Naive thymus-derived CD4-positive, alpha-beta T cell (primary cell): ENCODE results near the gene THEMIS2. TPM values are rescaled to one million over a fixed set of nuclear protein-coding genes. Genes with fewer than 3 reads are reported as not detected.

Experiments used
- ATAC-seq: fragments of 150-1000 bp; cut with Tn5 transposase; 2 replicates; pipeline ENCODE4 v1.10.0; 2021; ENCODE audit warnings: mild to moderate bottlenecking, moderate library complexity
- CTCF ChIA-PET: fragments of 350-600 bp; sonication (Branson Sonifier 250); formaldehyde crosslinking; loops from one replicate; lab custom pipeline; 2021; ENCODE audit warnings: antibody characterized with exemption; lab: Charles Lee
- POLR2A ChIA-PET: fragments of 350-600 bp; sonication (Branson Sonifier 250); formaldehyde crosslinking; loops from one replicate; lab custom pipeline; 2021; ENCODE audit warnings: antibody characterized with exemption, inconsistent platforms; lab: Charles Lee
- DNase-seq, 9 donors: peaks; one replicate each; pipeline versions ENCODE4 v3.0.0 to v3.0.0-alpha.2; 2020 to 2022; ENCODE audit warnings: mixed read lengths in 1 of 9
- H3K27ac ChIP-seq: one replicate; pipeline ENCODE4 v1.7.0; 2013; ENCODE audit warnings: mild to moderate bottlenecking, low read depth, low read length, moderate library complexity
- H3K27me3 ChIP-seq, 2 donors: one replicate each; pipeline ENCODE4 v1.7.0; 2013; ENCODE audit warnings: low read length in 2 of 2, mild to moderate bottlenecking in 2 of 2, moderate library complexity in 2 of 2; ENCODE audit not compliant: control insufficient read depth in 2 of 2, insufficient read depth in 2 of 2
- H3K36me3 ChIP-seq, 3 experiments: 1 replicate in 2 of 3; 2 replicates in 1 of 3; pipeline ENCODE4 v1.7.0; 2013; ENCODE audit warnings: low read length in 3 of 3, mild to moderate bottlenecking in 3 of 3, moderate library complexity in 1 of 3; ENCODE audit not compliant: insufficient read depth in 3 of 3, control insufficient read depth in 2 of 3
- H3K4me1 ChIP-seq, 2 donors: one replicate each; pipeline ENCODE4 v1.7.0; 2013; ENCODE audit warnings: low read length in 2 of 2, mild to moderate bottlenecking in 2 of 2, moderate library complexity in 1 of 2; ENCODE audit not compliant: control insufficient read depth in 2 of 2, insufficient read depth in 2 of 2
- H3K4me3 ChIP-seq: 2 replicates; pipeline ENCODE4 v1.7.0; 2013; ENCODE audit warnings: mild to moderate bottlenecking, low read length
- H3K9me3 ChIP-seq, 3 experiments: 1 replicate in 2 of 3; 2 replicates in 1 of 3; pipeline ENCODE4 v1.7.0; 2013; ENCODE audit warnings: low read length in 3 of 3; ENCODE audit not compliant: control insufficient read depth in 2 of 3
- H3K27ac Mint-ChIP-seq, 9 donors: one replicate each; pipeline ENCODE4 v1.8.0; 2020 to 2022; ENCODE audit warnings: mixed read lengths in 9 of 9, mild to moderate bottlenecking in 8 of 9, moderate library complexity in 5 of 9, inconsistent platforms in 2 of 9
- H3K27me3 Mint-ChIP-seq, 5 donors: one replicate each; pipeline ENCODE4 v1.8.0; 2021 to 2022; ENCODE audit warnings: mixed read lengths in 5 of 5, mild to moderate bottlenecking in 1 of 5
- H3K36me3 Mint-ChIP-seq, 5 donors: one replicate each; pipeline ENCODE4 v1.8.0; 2020 to 2022; ENCODE audit warnings: mixed read lengths in 5 of 5, mild to moderate bottlenecking in 3 of 5, inconsistent platforms in 1 of 5
- H3K4me1 Mint-ChIP-seq, 7 donors: one replicate each; pipeline ENCODE4 v1.8.0; 2020 to 2022; ENCODE audit warnings: mixed read lengths in 7 of 7, mild to moderate bottlenecking in 3 of 7, inconsistent platforms in 1 of 7
- H3K4me3 Mint-ChIP-seq, 10 donors: one replicate each; pipeline ENCODE4 v1.8.0; 2020 to 2022; ENCODE audit warnings: mild to moderate bottlenecking in 10 of 10, mixed read lengths in 10 of 10, moderate library complexity in 6 of 10, inconsistent platforms in 2 of 10
- H3K9me3 Mint-ChIP-seq, 11 donors: one replicate each; pipeline ENCODE4 v1.8.0; 2020 to 2022; ENCODE audit warnings: mixed read lengths in 11 of 11, mild to moderate bottlenecking in 4 of 11, inconsistent platforms in 1 of 11, moderate library complexity in 1 of 11
- intact Hi-C, 2 donors: fragments of 100-400 bp; cut with micrococcal nuclease; formaldehyde crosslinking; loops; one replicate each; pipeline ENCODE4 v1.15.1; 2023
- polyA plus RNA-seq, 2 donors: library from polyadenylated mRNA; unstranded; fragments of 300-500 nt; fragmentation: Illumina TruSeq; gene quantifications; one replicate each; pipeline ENCODE4 v1.2.3, GENCODE V29; 2021
- total RNA-seq, 6 experiments: library from RNA in 5 of 6; stranded (reverse) in 5 of 6; gene quantifications; 1 replicate in 5 of 6; 2 replicates in 1 of 6; pipeline ENCODE4 v1.2.3 and lab custom pipeline; 2021 to 2026

The THEMIS2 gene
- total and polyA plus RNA-seq, 7 experiments from 2014 or later = 24.8 to 234 (median 72.3) TPM

DNA sequence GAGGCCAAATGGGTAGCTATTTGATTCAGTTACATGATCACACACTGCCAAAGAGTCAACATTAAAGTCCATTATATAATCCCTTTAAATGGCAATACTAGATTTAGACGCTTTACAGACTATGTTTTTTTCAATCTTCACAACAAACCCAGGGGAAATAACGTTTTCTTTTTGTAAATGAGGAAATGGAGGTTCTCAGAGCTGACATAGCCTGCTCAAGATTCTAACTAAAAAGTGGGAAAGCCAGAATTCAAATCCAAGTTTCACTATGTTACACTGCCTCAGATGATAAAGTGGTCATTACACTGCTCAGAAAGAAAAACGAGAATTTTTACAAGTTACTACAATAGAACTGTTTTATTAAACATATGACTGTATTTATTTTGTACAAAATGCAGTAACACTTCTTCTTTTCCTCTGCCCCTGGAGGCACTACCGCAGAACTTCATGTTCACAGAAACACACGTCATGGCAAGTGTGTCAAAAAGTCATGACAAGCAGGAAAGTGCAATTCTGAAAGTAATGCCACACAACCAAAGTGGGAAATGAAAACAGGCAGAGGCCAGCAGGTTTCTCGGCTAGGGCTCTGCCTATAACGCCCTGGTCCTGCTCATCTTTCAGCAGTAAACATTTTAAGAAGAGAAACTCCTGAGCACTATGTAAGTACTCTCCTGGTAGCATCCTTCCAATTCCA is 19.0 kb downstream of the THEMIS2 start:
- Histone ChIP-seq H3K4me1 (peaks cover 29 to 40% of the 10 kb centered on the region in 2 donors), H3K4me3 (no peak overlapping the region), H3K9me3 (no peaks in the 10 kb centered on the region), H3K27me3 (no peaks in the 10 kb centered on the region), H3K27ac (peak overlapping the region; percentile 58), H3K36me3 (peaks cover 0 to 59% (median 35%) of the 10 kb centered on the region in 3 experiments)
- intact Hi-C loops = loop anchor here (1.0 to 5.0 kb wide), 3 partner anchors 22 to 34 kb away; no protein-coding TSS in a partner anchor
- DNase-seq (peak in 6 of 9 donors; percentile 16 to 59 (median 38)), ATAC-seq (peak; percentile 78)
- Mint-ChIP-seq H3K4me3 (peak overlapping the region in 9 of 10 donors; percentile 8 to 69 (median 42)), H3K4me1 (peaks cover 27 to 78% (median 64%) of the 10 kb centered on the region in 7 donors), H3K9me3 (no peaks in the 10 kb centered on the region), H3K36me3 (peaks cover 11 to 62% (median 44%) of the 10 kb centered on the region in 5 donors), H3K27ac (peak overlapping the region; percentile 33 to 96 (median 88)), H3K27me3 (no peaks in the 10 kb centered on the region)
- ChIA-PET POLR2A (interaction anchor here (0.8 to 2.2 kb wide), 3 partner anchors 16 to 68 kb away, joined by 3 to 10 read pairs (median 3); partner anchors contain the start of genes THEMIS2 and XKR8), CTCF (interaction anchor here (0.8 to 0.9 kb wide), 2 partner anchors 12 to 49 kb away, joined by 3 read pairs; no protein-coding TSS in a partner anchor)

DNA sequence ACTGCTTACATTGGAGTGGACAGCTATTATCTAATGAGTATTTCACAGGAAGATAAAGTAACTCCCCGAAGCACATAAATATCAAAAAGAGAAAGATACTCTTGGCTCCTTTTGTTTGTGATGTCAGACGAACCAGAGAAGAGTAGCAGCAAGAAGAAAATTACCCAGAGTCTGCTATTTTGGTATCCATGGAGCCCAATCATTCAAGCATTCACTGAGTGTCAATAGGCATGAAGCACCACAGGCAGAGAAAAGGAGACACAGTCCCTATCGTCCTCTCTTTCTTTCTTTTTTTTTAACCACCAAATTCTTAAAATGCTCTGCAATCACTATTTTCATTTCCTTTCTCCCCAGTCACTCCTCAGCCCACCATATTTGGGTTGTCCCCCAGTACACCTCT is 22.2 kb downstream of the THEMIS2 start:
- H3K36me3 ChIP-seq = peaks cover 0 to 75% (median 45%) of the 10 kb centered on the region in 3 experiments
- CTCF ChIA-PET = interaction anchor here (0.8 kb wide), 1 partner anchor 46 kb away, joined by 3 read pairs; no protein-coding TSS in a partner anchor

DNA sequence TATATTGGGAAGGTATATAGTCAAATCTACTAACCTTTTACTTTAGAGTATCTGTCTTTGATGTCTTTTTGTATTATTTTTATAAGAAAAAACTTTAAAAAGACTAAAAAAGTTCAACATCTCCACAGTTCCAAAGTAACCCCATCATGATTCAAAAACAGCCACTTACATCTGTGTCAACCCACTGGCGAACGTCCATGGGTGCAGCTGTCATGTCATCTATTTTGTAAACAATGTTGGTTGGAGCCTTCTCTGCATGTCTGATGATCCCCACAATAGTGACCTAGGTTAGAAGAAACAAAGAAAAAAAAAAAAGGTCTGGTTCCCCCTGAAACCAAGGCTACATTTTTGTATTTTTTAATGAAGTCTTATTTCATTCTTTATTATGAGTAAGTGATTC is 34.4 kb downstream of the THEMIS2 start:
- no peaks in the 10 kb centered on the region for H3K27me3 ChIP-seq
- H3K36me3 Mint-ChIP-seq = peaks cover 8 to 41% (median 18%) of the 10 kb centered on the region in 5 donors
- no peak for ATAC-seq
- peak overlapping the region in 1 of 9 donors; percentile 51 for H3K27ac Mint-ChIP-seq
- H3K27ac ChIP-seq = peak overlapping the region; percentile 4
- H3K9me3 ChIP-seq = no peaks in the 10 kb centered on the region
- peaks cover 0 to 19% (median 11%) of the 10 kb centered on the region in 7 donors for H3K4me1 Mint-ChIP-seq
- peaks cover 9 to 85% (median 13%) of the 10 kb centered on the region in 3 experiments for H3K36me3 ChIP-seq
- intact Hi-C loops = no loop called here
- H3K4me3 Mint-ChIP-seq = no peak overlapping the region
- H3K9me3 Mint-ChIP-seq = no peaks in the 10 kb centered on the region
- no peak overlapping the region for H3K4me3 ChIP-seq
- H3K4me1 ChIP-seq = no peaks in the 10 kb centered on the region
- ChIA-PET CTCF (no interaction called here), POLR2A (no interaction called here)
- no peak for DNase-seq
- no peaks in the 10 kb centered on the region for H3K27me3 Mint-ChIP-seq

More for the DNA sequence above, 22.2 kb downstream of the THEMIS2 start:
- H3K4me3 Mint-ChIP-seq = no peak overlapping the region
- DNase-seq = no peak
- no peaks in the 10 kb centered on the region for H3K9me3 ChIP-seq
- H3K27me3 ChIP-seq = no peaks in the 10 kb centered on the region
- no peaks in the 10 kb centered on the region for H3K27me3 Mint-ChIP-seq
- POLR2A ChIA-PET = interaction anchor here (0.5 to 1.0 kb wide), 3 partner anchors 13 to 484 kb away, joined by 3 read pairs; partner anchors contain the start of gene THEMIS2
- no peak overlapping the region for H3K27ac ChIP-seq
- no peaks in the 10 kb centered on the region for H3K9me3 Mint-ChIP-seq
- ATAC-seq = no peak
- H3K4me1 Mint-ChIP-seq = peaks cover 13 to 48% (median 37%) of the 10 kb centered on the region in 7 donors
- H3K27ac Mint-ChIP-seq = peak overlapping the region in 8 of 9 donors; percentile 12 to 94 (median 70)
- peaks cover 13 to 15% of the 10 kb centered on the region in 2 donors for H3K4me1 ChIP-seq
- intact Hi-C loops = loop anchor here in 1 of 2 donors (5.0 kb wide), 1 partner anchor 37 kb away; no protein-coding TSS in a partner anchor
- H3K36me3 Mint-ChIP-seq = peaks cover 15 to 55% (median 35%) of the 10 kb centered on the region in 5 donors
- H3K4me3 ChIP-seq = no peak overlapping the region

DNA sequence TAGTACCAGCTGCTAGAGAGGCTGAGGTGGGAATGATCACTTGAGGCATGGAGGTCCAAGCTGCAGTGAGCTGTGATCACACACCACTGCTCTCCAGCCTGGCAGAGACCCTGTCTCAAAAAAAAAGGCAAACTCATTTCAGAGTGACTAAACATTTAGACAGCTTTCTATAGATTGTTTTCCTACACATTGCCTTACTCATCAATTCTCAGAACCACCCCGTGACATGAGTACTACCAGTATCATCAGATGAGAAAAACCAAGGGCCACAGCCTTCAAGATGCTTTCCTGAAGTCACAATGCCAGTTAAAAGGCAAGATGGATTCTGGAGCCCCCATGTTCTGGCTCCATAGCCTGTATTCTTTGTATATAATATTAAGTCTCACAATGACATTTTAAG is 40.1 kb downstream of the THEMIS2 start:
- Mint-ChIP-seq H3K4me3 (peak overlapping the region; percentile 19 to 65 (median 34)), H3K4me1 (peaks cover 0 to 35% (median 26%) of the 10 kb centered on the region in 7 donors), H3K27me3 (peaks cover 0 to 5% (median 0%) of the 10 kb centered on the region in 5 donors), H3K36me3 (peaks cover 2 to 27% (median 8%) of the 10 kb centered on the region in 5 donors), H3K27ac (peak overlapping the region in 7 of 9 donors; percentile 14 to 76 (median 43)), H3K9me3 (peaks cover 0 to 4% (median 0%) of the 10 kb centered on the region in 11 donors)
- Histone ChIP-seq H3K27me3 (no peaks in the 10 kb centered on the region), H3K36me3 (peaks cover 0 to 49% (median 4%) of the 10 kb centered on the region in 3 experiments), H3K4me1 (peaks cover 0 to 5% of the 10 kb centered on the region in 2 donors), H3K27ac (no peak overlapping the region), H3K4me3 (no peak overlapping the region), H3K9me3 (no peaks in the 10 kb centered on the region)
- no peak for DNase-seq
- intact Hi-C loops = no loop called here
- CTCF ChIA-PET = no interaction called here
- ATAC-seq = no peak
- POLR2A ChIA-PET = interaction anchor here (0.6 kb wide), 1 partner anchor 10 kb away, joined by 3 read pairs; no protein-coding TSS in a partner anchor

DNA sequence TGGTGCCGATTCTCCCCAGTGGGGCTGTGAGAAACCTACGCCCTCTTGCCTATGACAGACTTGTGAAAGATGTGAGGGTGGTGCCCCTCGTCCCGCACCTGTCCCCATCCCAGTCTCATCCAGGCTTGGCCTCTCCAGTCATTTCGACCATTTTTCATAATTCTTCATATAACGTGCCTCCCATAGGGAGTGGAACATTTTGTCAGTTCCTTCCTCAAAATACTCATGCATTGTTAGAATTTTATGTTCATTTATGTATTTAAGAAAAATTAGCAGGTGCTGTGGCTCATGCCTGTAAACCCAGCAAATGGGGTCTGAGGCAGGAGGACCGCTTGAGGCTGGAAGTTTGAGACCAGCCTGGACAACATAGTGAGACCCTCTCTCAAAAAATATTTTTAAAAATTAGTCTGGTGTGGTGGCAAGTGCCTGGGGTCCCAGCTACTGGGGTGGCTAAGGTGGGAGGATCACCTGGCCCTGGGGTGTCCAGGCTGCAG is 42.8 kb downstream of the THEMIS2 start:
- CTCF ChIA-PET = interaction anchor here (0.6 kb wide), 1 partner anchor 25 kb away, joined by 5 read pairs; no protein-coding TSS in a partner anchor
- H3K36me3 Mint-ChIP-seq = peaks cover 0 to 18% (median 6%) of the 10 kb centered on the region in 5 donors
- H3K9me3 Mint-ChIP-seq = peaks cover 0 to 4% (median 0%) of the 10 kb centered on the region in 11 donors
- ATAC-seq (no peak), DNase-seq (no peak)
- peaks cover 0 to 27% (median 23%) of the 10 kb centered on the region in 7 donors for H3K4me1 Mint-ChIP-seq
- POLR2A ChIA-PET = no interaction called here
- Histone ChIP-seq H3K27me3 (no peaks in the 10 kb centered on the region), H3K4me1 (peaks cover 0 to 5% of the 10 kb centered on the region in 2 donors), H3K36me3 (peaks cover 0 to 26% (median 0%) of the 10 kb centered on the region in 3 experiments), H3K4me3 (peak overlapping the region; percentile 92), H3K9me3 (no peaks in the 10 kb centered on the region), H3K27ac (peak overlapping the region; percentile 91)
- H3K4me3 Mint-ChIP-seq = peak overlapping the region; percentile 95 to 100 (median 99)
- peaks cover 0 to 21% (median 0%) of the 10 kb centered on the region in 5 donors for H3K27me3 Mint-ChIP-seq
- peak overlapping the region; percentile 95 to 100 (median 99) for H3K27ac Mint-ChIP-seq
- intact Hi-C loops = no loop called here

DNA sequence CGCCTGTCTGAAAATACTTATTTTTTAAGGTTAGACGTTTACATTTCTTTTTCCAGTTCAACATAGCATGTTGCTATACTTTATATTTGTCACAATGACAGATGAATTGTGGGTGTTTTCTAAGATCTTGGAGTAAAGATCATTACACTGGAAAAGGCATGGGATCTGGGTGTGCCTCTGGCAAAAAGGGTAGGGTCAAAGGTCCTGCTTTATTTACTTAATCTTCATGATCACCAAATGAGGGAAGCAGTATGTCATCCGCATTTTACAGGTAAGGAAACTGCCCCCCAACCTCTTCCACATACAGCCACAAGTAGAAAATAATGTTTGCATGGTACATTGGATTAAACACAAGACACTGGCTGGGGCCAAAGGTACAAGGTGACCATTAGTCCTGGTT is 49.9 kb downstream of the THEMIS2 start:
- Mint-ChIP-seq H3K36me3 (no peaks in the 10 kb centered on the region), H3K4me1 (no peaks in the 10 kb centered on the region), H3K9me3 (peaks cover 0 to 3% (median 0%) of the 10 kb centered on the region in 11 donors), H3K27me3 (peaks cover 0 to 31% (median 0%) of the 10 kb centered on the region in 5 donors), H3K4me3 (no peak overlapping the region), H3K27ac (no peak overlapping the region)
- H3K4me1 ChIP-seq = no peaks in the 10 kb centered on the region
- H3K36me3 ChIP-seq = no peaks in the 10 kb centered on the region
- ChIA-PET POLR2A (interaction anchor here (0.7 kb wide), 2 partner anchors 58 to 61 kb away, joined by 3 read pairs; no protein-coding TSS in a partner anchor), CTCF (no interaction called here)
- H3K27me3 ChIP-seq = peaks cover 0 to 3% of the 10 kb centered on the region in 2 donors
- no peak overlapping the region for H3K4me3 ChIP-seq
- no peaks in the 10 kb centered on the region for H3K9me3 ChIP-seq
- no peak for DNase-seq
- H3K27ac ChIP-seq = no peak overlapping the region
- ATAC-seq = no peak
- intact Hi-C loops = no loop called here
